ENCODE measurements around the gene PRSS36. TPM values are rescaled to one million over a fixed set of nuclear protein-coding genes. Genes with fewer than 3 reads are reported as not detected.
"Not testable (repeated sequence)": the region's sequence is repeated elsewhere in the genome, so short reads cannot be mapped to it uniquely, and the experiment has no call there.

The PRSS36 gene
- total RNA-seq, 1 donor from 2014 or later, result 1.6 TPM

- no peak for DNase-seq (ENCODE audit: low spot score in 2 of 2)
Measured at GRCh38 chr16:31107465-31107867, 42.4 kb downstream of the PRSS36 start.

GRCh38 chr16:31106509-31107464 lies 43.1 kb downstream of the PRSS36 start:
- no peak for DNase-seq (ENCODE audit: low spot score in 2 of 2)
- no peak for FAIRE-seq

More at GRCh38 chr16:31107465-31107867, 42.4 kb downstream of the PRSS36 start:
- FAIRE-seq, result no peak

GRCh38 chr16:31105677-31106213 lies 44.1 kb downstream of the PRSS36 start:
- peak; percentile 84 to 92 for DNase-seq (ENCODE audit: low spot score in 2 of 2)
- FAIRE-seq, result no peak

GRCh38 chr16:31100876-31101641 lies 48.8 kb downstream of the PRSS36 start:
- not testable (repeated sequence) for FAIRE-seq; DNase-seq (ENCODE audit: low spot score in 2 of 2)

GRCh38 chr16:31099860-31100638 lies 49.8 kb downstream of the PRSS36 start:
- no peak for DNase-seq (ENCODE audit: low spot score in 2 of 2)
- FAIRE-seq, result no peak

- DNase-seq (ENCODE audit: low spot score in 2 of 2) (peak; percentile 89 to 90), FAIRE-seq (no peak)
Measured at GRCh38 chr16:31094424-31095120, 55.3 kb downstream of the PRSS36 start, which contains the start of gene VKORC1. Gene VKORC1, minus strand, starts transcription at chr16:31094797. Its CDS starts 68 bp downstream, at chr16:31094729.

- DNase-seq (ENCODE audit: low spot score in 2 of 2) (no peak), FAIRE-seq (no peak)
Measured at GRCh38 chr16:31094088-31094423, 55.8 kb downstream of the PRSS36 start.

- FAIRE-seq (no peak), DNase-seq (ENCODE audit: low spot score in 2 of 2) (peak in 1 of 2 donors; percentile 64)
Measured at GRCh38 chr16:31093132-31093703, 56.6 kb downstream of the PRSS36 start.

GRCh38 chr16:31092330-31092729 lies 57.5 kb downstream of the PRSS36 start:
- no peak for DNase-seq (ENCODE audit: low spot score in 2 of 2)
- no peak for FAIRE-seq

GRCh38 chr16:31090540-31090939 lies 59.3 kb downstream of the PRSS36 start:
- FAIRE-seq (no peak), DNase-seq (ENCODE audit: low spot score in 2 of 2) (no peak)

GRCh38 chr16:31089199-31089598 lies 60.7 kb downstream of the PRSS36 start:
- FAIRE-seq (no peak), DNase-seq (ENCODE audit: low spot score in 2 of 2) (no peak)

Small RNA genes within 50 kb of the gene (small RNA-seq; reads per million reads assigned to genes)
- gene AC009088.4 (not detected), gene NDUFA3P6 (not detected)

Other genes starting within 250 kb of the PRSS36 start
- gene FBXL19, start 226.5 kb downstream of the PRSS36 start, total RNA-seq, result 66.4 TPM
- gene ORAI3, start 201.0 kb downstream of the PRSS36 start, total RNA-seq, result 4.1 TPM
- 1.6 TPM for gene SETD1A, start 192.3 kb downstream of the PRSS36 start, total RNA-seq
- 2.0 TPM for gene HSD3B7, start 164.9 kb downstream of the PRSS36 start, total RNA-seq
- 11.4 TPM for gene STX1B, start 139.4 kb downstream of the PRSS36 start, total RNA-seq
- 13.9 TPM for gene STX4, start 116.5 kb downstream of the PRSS36 start, total RNA-seq
- 9.0 TPM for gene ZNF668, start 75.8 kb downstream of the PRSS36 start, total RNA-seq
- gene ZNF646, start 75.6 kb downstream of the PRSS36 start, total RNA-seq, result 14.7 TPM
- 1.6 TPM for gene PRSS53, start 61.1 kb downstream of the PRSS36 start, total RNA-seq
- gene VKORC1, start 55.3 kb downstream of the PRSS36 start, total RNA-seq, result 35.9 TPM
- 11.4 TPM for gene BCKDK, start 41.7 kb downstream of the PRSS36 start, total RNA-seq
- 47.7 TPM for gene KAT8, start 32.4 kb downstream of the PRSS36 start, total RNA-seq
- gene PRSS8, start 14.3 kb downstream of the PRSS36 start, total RNA-seq, result not detected
- 36.3 TPM for gene FUS, start 30.1 kb upstream of the PRSS36 start, total RNA-seq
- 1.6 TPM for gene PYCARD, start 52.7 kb upstream of the PRSS36 start, total RNA-seq
- gene TRIM72, start 64.1 kb upstream of the PRSS36 start, total RNA-seq, result 1.2 TPM
- 0.41 TPM for gene PYDC1, start 67.1 kb upstream of the PRSS36 start, total RNA-seq
- gene ITGAM, start 109.9 kb upstream of the PRSS36 start, total RNA-seq, result 2.0 TPM
- 0.41 TPM for gene ITGAX, start 205.1 kb upstream of the PRSS36 start, total RNA-seq
- not detected for gene ITGAD, start 243.3 kb upstream of the PRSS36 start, total RNA-seq

All from frontal cortex (tissue), 4 donors.